Fibroblast of mammary gland (primary cell): ENCODE data around the gene ARHGEF11.
"Not testable (repeated sequence)": the region's sequence is repeated elsewhere in the genome, so short reads cannot be mapped to it uniquely, and the experiment has no call there.

Source experiments
- DNase-seq: peaks from one replicate; pipeline ENCODE4 v3.0.0-alpha.2; 2010; ENCODE audit warnings: low read depth
- H3K4me3 ChIP-seq: 2 replicates; pipeline ENCODE4 v1.5.1; 2011; ENCODE audit warnings: low read depth, mild to moderate bottlenecking, low read length, moderate library complexity; ENCODE audit not compliant: control insufficient read depth
- TF ChIP-seq, protein P1 (sequence below): conservative IDR thresholded peaks from 2 replicates; pipeline ENCODE4 v1.5.1; 2011; ENCODE audit warnings: low read depth, low read length, inconsistent platforms; ENCODE audit not compliant: control insufficient read depth, insufficient read depth

ARHGEF11 gene

DNA sequence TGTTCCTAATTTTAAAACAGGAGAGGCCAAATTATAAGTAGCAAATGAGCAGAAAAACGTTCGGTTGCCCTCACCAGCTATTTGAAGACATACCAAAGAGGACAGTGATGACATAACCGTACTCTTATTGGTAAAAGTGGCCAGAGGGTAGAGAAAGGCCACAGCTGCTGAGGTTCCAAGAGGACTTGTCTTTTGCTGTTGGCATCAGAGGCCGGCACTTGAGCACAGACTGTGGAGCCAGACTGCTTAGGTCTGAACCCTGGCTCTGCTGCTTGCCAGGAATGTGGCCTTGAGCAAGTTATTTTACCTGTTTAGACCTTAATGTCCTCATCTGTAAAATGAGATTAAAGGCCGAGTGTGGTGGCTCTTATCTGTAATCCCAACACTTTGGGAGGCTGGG lies 39.2 kb upstream of the ARHGEF11 start:
- H3K4me3 ChIP-seq: no peak overlapping the region
- no peak for DNase-seq
- TF ChIP-seq, protein P1, sequence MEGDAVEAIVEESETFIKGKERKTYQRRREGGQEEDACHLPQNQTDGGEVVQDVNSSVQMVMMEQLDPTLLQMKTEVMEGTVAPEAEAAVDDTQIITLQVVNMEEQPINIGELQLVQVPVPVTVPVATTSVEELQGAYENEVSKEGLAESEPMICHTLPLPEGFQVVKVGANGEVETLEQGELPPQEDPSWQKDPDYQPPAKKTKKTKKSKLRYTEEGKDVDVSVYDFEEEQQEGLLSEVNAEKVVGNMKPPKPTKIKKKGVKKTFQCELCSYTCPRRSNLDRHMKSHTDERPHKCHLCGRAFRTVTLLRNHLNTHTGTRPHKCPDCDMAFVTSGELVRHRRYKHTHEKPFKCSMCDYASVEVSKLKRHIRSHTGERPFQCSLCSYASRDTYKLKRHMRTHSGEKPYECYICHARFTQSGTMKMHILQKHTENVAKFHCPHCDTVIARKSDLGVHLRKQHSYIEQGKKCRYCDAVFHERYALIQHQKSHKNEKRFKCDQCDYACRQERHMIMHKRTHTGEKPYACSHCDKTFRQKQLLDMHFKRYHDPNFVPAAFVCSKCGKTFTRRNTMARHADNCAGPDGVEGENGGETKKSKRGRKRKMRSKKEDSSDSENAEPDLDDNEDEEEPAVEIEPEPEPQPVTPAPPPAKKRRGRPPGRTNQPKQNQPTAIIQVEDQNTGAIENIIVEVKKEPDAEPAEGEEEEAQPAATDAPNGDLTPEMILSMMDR: no peak

DNA sequence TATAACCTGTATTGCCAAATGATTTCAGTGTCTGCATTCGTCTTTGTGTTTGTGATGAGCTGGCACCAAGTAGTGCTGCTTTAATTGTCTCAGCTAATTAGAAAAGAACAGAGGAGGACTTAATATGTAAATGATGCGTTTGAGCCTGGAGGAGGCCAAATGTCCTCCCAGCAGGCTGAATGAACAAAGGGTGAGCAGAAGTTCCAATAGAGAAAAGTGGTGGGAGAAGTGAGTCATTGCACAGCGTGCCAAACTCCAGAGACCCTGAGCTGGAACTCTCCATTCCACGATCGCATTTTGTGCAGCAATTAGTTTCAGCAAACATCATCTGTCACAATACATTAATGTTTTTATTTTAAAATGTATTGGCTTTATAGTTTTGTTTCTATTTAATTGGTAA lies 36.2 kb upstream of the ARHGEF11 start:
- TF ChIP-seq, protein P1: no peak
- H3K4me3 ChIP-seq: no peak overlapping the region
- no peak for DNase-seq

DNA sequence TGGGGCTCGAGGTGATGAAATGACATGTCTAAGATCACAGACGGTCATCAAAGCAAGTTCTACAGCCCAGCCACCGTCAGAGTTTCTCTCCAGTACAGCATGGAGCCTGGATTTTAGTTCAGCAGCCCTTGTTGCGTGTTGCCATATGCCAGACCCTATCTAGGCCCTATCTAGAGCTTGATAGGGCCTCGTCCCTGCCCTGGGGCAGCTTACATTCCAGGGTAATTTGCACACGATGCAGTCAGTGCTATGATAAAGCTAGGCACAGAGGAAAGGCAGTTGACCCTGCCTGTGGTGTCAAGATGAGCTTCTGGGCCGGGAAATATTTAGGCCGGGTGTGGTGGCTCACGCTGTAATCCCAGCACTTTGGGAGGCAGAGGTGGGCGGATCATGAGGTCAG lies 35.2 kb upstream of the ARHGEF11 start:
- TF ChIP-seq, protein P1: no peak
- H3K4me3 ChIP-seq: no peak overlapping the region
- DNase-seq: no peak

DNA sequence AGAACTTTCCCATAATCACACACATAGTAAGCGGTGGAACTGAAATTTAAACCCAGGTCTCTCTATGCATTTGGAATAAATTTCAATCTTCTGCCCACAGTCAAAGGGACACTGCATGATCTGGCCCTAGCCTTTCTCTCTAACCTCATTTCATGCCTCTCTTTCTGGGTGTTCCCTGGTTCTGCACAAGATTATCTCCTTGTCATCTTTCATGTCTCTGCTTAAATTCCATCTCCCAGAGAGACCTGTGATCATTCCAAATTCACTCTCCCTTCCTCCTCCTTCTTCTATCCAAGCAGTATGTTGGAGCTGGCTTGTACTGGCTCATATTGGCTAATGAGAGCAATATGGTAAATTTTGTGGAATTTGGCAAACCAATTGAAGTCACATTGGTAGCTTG lies 31.9 kb upstream of the ARHGEF11 start:
- TF ChIP-seq, protein P1: no peak
- DNase-seq: no peak
- no peak overlapping the region for H3K4me3 ChIP-seq

DNA sequence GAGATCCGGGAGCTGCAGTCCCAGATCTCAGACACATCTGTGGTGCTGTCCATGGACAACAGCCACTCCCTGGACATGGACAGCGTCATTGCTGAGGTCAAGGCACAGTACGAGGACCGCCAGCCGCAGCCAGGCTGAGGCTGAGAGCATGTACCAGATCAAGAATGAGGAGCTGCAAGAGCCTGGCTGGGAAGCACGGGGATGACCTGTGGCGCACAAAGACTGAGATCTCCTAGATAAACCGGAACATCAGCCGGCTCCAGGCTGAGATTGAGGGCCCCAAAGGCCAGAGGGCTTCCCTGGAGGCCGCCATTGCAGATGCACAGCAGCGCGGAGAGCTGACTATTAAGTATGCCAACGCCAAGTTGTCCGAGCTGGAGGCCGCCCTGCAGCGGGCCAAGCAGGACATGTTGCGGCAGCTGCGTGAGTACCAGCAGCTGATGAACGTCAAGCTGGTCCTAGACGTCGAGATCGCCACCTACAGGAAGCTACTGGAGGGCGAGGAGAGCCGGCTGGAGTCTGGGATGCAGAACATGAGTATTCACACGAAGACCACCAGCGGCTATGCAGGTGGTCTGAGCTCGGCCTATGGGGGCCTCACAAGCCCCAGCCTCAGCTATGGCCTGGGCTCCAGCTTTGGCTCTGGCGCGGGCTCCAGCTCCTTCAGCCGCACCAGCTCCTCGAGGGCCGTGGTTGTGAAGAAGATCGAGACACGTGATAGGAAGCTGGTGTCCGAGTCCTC lies 28.6 kb upstream of the ARHGEF11 start:
- DNase-seq: peak; percentile 74
- H3K4me3 ChIP-seq: peak overlapping the region; percentile 4
- TF ChIP-seq, protein P1: peak; percentile 61

DNA sequence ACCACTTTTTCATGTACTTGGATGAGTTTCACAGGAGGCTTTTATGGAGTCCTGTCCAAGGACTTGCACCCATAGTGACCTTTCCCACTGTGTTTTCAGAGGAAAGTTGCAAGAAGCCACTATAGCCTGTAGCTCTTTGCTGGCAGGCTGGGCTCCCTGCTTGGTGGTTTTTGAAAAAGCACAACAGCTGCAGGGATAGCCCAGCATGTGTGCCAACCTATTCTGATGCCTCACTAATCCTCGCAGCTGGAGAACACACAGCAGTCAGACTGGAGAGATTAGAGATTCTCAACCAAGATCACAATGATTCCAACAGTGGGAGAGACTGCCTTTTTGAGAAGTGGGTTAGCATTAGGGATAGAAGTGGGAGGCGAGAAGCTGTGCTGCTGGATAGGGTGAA lies 24.1 kb upstream of the ARHGEF11 start:
- TF ChIP-seq, protein P1: no peak
- no peak overlapping the region for H3K4me3 ChIP-seq
- DNase-seq: no peak

DNA sequence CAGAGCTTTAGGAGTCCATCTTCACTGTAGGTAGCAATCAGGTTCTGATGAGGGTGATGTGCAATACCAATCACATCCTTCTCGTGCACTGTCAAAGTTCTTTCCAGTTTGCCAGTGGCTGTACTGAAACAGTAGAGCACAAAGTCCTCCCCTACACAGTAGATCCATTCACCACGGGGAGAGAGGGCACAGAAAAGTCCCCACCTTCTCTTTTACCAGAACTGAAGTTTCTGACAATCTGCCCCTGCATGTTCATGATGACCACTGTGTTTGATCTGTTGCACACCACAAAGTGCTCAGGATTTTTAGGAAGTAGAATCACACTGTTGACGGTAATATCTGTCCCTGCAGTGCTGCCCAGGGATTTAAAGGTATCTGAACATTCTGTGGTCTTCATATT lies 13.7 kb upstream of the ARHGEF11 start:
- not testable (repeated sequence) for DNase-seq, H3K4me3 ChIP-seq
